Measurements from ENCODE around the gene VRK3. TPM values are rescaled to one million over a fixed set of nuclear protein-coding genes. Genes with fewer than 3 reads are reported as not detected.
A peak's percentile ranks its signal among the peaks of the same experiment; 100 is the strongest.
"Not testable (repeated sequence)": the region's sequence is repeated elsewhere in the genome, so short reads cannot be mapped to it uniquely, and the experiment has no call there.

Gene VRK3, protein sequence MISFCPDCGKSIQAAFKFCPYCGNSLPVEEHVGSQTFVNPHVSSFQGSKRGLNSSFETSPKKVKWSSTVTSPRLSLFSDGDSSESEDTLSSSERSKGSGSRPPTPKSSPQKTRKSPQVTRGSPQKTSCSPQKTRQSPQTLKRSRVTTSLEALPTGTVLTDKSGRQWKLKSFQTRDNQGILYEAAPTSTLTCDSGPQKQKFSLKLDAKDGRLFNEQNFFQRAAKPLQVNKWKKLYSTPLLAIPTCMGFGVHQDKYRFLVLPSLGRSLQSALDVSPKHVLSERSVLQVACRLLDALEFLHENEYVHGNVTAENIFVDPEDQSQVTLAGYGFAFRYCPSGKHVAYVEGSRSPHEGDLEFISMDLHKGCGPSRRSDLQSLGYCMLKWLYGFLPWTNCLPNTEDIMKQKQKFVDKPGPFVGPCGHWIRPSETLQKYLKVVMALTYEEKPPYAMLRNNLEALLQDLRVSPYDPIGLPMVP
- 10 to 100 TPM; 40.5 to 45.8 (median 40.5) TPM for total RNA-seq

DNA sequence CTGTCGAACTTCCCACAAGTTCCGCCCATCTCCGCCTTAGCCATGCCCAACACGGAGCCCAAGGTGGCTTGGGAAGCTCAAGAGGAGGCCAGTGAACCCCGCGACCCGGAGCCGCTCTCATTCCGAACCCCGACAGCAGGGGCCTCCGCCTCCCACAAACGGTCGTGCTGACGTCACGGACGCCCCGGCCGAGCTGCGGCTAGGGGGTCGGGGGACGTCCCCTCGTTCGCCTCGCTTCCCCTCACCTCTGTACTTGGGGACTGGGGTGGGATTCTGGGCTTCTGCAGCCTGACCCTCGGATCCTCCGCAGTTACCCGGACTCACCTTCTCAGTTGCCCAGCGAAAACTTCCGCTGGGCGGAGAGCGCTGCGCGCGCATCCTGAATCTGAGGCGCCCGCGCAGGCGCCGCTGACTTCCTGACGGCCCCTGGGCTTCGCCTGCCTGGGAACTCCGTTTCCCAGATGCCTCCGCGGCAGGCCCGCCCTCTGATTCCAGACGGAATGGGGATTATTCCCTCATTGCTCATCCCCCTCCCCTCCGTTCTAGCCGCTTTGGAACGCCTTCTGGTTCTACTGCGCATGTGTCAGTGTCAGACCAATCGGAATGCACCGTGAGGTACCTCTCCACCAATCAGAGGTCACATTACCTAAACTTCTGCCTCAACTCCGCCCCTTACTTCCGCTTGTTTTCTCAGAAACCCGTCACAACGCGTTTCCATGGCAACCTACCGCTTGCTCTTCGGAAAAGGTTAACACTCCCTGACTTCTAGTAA, at the start of gene VRK3:
TSS of gene VRK3 (minus strand) at position 351 of the 772 bp plus-strand sequence. CDS start 9,210 bp downstream, outside the sequence.
- no peaks in the 10 kb centered on the region for H3K9me3 Mint-ChIP-seq
- peak within 1 kb of the TSS; percentile 93 for H3K4me3 Mint-ChIP-seq
- DNase-seq (peak; percentile 97), ATAC-seq (peak; percentile 87 to 90)
- peaks cover 14% of the 10 kb centered on the region for H3K36me3 Mint-ChIP-seq (ENCODE audit: insufficient read depth)
- peaks cover 45% of the 10 kb centered on the region for H3K4me1 Mint-ChIP-seq (ENCODE audit: low read depth)
- no peaks in the 10 kb centered on the region for H3K27me3 Mint-ChIP-seq (ENCODE audit: low read depth)

DNA sequence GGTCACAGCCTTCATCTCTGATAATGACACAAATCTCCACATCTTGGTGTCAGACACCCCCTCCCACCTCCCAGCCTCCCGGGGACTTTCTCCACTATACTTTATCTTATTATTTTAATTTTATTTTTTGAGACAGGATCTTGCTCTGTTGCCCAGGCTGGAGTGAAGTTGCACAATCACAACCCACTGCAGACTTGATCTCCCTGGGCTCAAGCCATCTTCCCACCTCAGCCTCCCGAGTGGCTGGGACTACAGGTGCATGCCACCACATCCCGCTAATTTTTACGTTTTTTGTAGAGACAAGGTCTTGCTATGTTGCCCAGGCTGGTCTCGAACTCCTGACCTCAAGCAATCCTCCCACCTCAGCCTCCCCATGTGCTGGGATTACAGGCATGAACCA, 43.2 kb upstream of the VRK3 start:
- H3K36me3 Mint-ChIP-seq (ENCODE audit: insufficient read depth); DNase-seq; H3K9me3 Mint-ChIP-seq; H3K4me3 Mint-ChIP-seq; ATAC-seq; H3K27me3 Mint-ChIP-seq (ENCODE audit: low read depth); H3K4me1 Mint-ChIP-seq (ENCODE audit: low read depth): not testable (repeated sequence)

DNA sequence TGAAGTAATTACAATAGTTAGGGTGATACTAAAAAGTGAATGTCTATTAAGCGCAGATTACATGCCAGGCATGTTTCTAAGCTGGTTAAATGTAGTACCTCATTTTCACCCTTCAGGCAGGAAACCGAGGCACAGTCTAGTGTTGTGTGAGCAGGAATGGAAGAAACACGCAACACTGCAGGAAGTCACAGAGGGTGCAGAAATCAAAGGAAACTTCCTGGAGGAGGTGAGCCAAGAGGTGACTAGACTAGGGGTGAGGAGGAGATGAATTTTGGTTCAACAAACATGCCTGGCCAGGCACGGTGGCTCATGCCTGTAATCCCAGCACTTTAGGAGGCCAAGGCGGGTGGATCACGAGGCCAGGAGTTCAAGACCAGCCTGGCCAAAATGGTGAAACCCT, 42.4 kb upstream of the VRK3 start:
- ATAC-seq = no peak
- H3K9me3 Mint-ChIP-seq = no peaks in the 10 kb centered on the region

DNA sequence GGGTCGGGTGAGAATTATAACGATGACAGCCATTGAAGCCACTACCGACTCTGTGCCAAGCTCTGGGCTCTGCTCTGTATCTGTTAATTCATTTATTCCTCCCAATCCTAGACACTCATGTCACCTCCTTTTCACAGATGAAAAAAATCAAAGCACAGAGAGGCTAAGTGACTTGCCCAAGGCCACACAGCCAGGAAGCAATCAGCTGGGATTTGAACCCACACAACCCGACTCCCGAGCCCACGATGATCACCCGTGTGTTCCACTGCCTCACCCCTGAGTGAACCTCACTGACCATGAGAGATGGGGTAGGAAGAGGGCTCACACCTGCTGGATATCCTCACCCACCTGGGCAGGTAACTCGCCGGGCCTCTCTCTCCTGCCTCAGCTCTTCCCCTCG, 40.8 kb upstream of the VRK3 start:
- Mint-ChIP-seq H3K36me3 (ENCODE audit: insufficient read depth) (no peaks in the 10 kb centered on the region), H3K4me1 (ENCODE audit: low read depth) (no peaks in the 10 kb centered on the region), H3K9me3 (no peaks in the 10 kb centered on the region), H3K27me3 (ENCODE audit: low read depth) (peaks cover 14% of the 10 kb centered on the region), H3K4me3 (no peak overlapping the region)
- DNase-seq (no peak), ATAC-seq (no peak)

More for the DNA sequence above, 42.4 kb upstream of the VRK3 start:
- no peak for DNase-seq
- H3K36me3 Mint-ChIP-seq (ENCODE audit: insufficient read depth) = no peaks in the 10 kb centered on the region
- H3K4me3 Mint-ChIP-seq = no peak overlapping the region
- H3K4me1 Mint-ChIP-seq (ENCODE audit: low read depth) = no peaks in the 10 kb centered on the region
- H3K27me3 Mint-ChIP-seq (ENCODE audit: low read depth) = peaks cover 8% of the 10 kb centered on the region

DNA sequence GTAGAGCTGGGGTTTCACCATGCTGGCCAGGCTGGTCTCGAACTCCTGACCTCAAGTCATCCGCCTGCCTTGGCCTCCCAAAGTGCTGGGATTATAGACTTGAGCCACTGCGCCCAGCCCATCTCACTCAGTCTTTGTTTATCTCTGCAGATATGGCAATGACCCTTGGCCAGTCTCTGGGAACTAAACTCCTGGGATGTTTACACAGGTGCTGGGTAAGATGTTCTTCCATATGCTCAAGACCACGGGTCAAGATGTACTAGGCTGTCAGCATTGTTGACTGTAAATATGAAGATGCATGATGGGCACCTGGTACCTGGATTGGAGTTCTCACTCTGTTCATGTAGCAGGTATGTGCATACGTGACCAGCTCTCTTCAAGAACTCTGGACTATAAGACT, 36.5 kb upstream of the VRK3 start:
- peaks cover 11% of the 10 kb centered on the region for H3K27me3 Mint-ChIP-seq (ENCODE audit: low read depth)
- no peak for ATAC-seq
- H3K4me3 Mint-ChIP-seq = no peak overlapping the region
- no peak for DNase-seq
- no peaks in the 10 kb centered on the region for H3K36me3 Mint-ChIP-seq (ENCODE audit: insufficient read depth)
- H3K4me1 Mint-ChIP-seq (ENCODE audit: low read depth) = no peaks in the 10 kb centered on the region
- H3K9me3 Mint-ChIP-seq = peaks cover 18% of the 10 kb centered on the region

DNA sequence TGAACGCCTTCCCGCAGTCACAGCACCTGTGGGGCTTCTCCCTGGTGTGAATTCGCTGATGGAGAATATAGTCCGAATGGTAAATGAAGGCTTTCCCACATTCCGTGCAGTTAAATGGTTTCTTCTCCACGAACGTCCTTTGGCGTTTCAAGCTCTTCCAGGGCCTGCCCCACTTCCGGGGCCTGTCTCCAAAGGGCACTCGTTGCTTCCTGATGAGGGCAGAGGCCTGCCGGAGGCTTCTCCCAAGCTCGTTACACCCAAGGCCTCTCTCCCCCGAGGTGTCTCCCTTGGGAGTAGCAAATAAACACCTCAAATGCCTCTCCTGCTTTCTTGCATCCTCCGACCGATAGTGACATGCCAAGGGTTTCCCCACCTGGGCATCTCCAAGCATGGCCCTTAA, 34.9 kb upstream of the VRK3 start:
- H3K36me3 Mint-ChIP-seq (ENCODE audit: insufficient read depth) = no peaks in the 10 kb centered on the region
- DNase-seq (no peak), ATAC-seq (no peak)
- H3K4me1 Mint-ChIP-seq (ENCODE audit: low read depth) = no peaks in the 10 kb centered on the region
- peaks cover 8% of the 10 kb centered on the region for H3K27me3 Mint-ChIP-seq (ENCODE audit: low read depth)
- no peak overlapping the region for H3K4me3 Mint-ChIP-seq
- H3K9me3 Mint-ChIP-seq = peaks cover 18% of the 10 kb centered on the region

DNA sequence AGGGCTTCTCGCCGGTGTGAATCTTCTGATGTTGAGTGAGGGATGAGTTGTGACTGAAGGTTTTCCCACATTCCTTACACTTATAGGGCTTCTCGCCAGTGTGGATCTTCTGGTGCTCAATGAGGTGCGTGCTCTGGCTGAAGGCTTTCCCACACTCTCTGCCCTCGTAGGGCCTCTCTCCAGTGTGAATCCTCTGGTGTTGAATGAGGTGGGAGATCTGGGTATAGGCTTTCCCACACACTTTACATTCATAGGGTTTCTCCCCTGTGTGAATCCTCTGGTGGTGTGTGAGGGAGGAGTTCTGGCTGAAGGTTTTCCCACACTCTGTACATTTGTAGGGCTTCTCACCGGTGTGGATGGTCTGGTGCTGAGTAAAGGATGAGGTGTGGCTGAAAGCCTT, 33.9 kb upstream of the VRK3 start:
- no peaks in the 10 kb centered on the region for H3K4me1 Mint-ChIP-seq (ENCODE audit: low read depth)
- H3K36me3 Mint-ChIP-seq (ENCODE audit: insufficient read depth) = no peaks in the 10 kb centered on the region
- peaks cover 8% of the 10 kb centered on the region for H3K27me3 Mint-ChIP-seq (ENCODE audit: low read depth)
- H3K9me3 Mint-ChIP-seq = peaks cover 18% of the 10 kb centered on the region
- no peak for DNase-seq
- no peak overlapping the region for H3K4me3 Mint-ChIP-seq
- no peak for ATAC-seq

DNA sequence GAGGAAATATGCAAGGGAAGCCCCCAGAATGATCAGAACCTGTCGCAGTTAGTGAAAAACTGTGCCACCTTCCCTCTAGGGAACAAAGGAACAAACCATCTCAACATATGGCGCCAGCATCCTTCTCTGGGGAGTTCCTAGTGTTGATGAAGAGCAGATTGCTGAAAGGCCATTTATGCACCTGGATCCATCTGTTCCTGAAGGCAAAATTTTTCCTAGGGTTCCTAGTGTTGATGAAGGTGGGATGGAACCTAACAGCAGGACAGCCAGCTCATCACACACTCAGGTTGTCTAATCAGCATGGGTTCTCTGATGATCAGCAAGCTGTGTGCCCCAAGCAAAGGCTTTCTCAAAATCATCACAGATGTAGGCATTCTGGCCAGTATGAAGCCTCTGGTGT, 33.3 kb upstream of the VRK3 start:
- H3K9me3 Mint-ChIP-seq = peaks cover 18% of the 10 kb centered on the region
- ATAC-seq (no peak), DNase-seq (no peak)
- H3K4me3 Mint-ChIP-seq = no peak overlapping the region
- H3K36me3 Mint-ChIP-seq (ENCODE audit: insufficient read depth) = no peaks in the 10 kb centered on the region
- peaks cover 8% of the 10 kb centered on the region for H3K27me3 Mint-ChIP-seq (ENCODE audit: low read depth)
- H3K4me1 Mint-ChIP-seq (ENCODE audit: low read depth) = no peaks in the 10 kb centered on the region

DNA sequence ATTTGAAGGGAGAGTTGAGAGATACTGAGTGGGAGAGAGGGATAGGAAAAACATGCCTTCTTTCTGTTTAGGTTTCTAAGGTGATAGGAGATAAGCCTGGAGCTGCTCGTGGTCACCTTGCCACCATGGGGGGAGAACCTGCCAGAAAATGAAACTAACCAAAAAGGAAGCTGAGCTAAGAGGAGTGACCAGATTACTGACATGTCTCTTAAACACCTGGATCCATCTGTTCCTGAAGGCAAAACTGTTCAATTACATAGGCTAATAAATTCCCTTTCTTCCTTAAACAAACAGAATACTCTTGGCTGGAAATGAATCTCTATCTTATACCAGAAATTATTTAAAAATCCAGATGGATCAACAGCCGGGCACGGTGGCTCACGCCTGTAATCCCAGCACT, 27.9 kb upstream of the VRK3 start:
- H3K36me3 Mint-ChIP-seq (ENCODE audit: insufficient read depth) = peaks cover 6% of the 10 kb centered on the region

DNA sequence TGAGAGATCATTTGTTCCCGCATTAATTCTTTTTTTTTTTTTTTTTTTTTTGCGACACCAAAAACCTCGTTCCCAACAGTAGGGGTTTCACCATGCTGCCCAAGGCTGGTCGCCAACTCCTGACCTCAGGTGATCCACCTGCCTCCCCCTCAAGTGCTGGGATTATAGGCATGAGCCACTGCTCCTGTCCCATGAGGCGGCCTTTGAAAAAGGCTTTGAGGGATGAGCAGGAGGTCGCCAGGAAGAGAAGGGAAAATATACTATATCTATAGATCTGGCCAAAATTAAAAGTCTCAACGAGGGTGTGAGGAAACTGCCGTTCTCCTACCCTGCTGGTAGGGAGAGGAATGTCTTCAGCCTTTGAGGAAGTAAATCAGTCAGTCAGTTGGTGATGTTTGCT, 26.8 kb upstream of the VRK3 start:
- H3K4me3 Mint-ChIP-seq = no peak overlapping the region
- peaks cover 12% of the 10 kb centered on the region for H3K4me1 Mint-ChIP-seq (ENCODE audit: low read depth)
- no peak for DNase-seq
- H3K36me3 Mint-ChIP-seq (ENCODE audit: insufficient read depth) = peaks cover 13% of the 10 kb centered on the region
- peaks cover 2% of the 10 kb centered on the region for H3K27me3 Mint-ChIP-seq (ENCODE audit: low read depth)
- no peak for ATAC-seq
- no peaks in the 10 kb centered on the region for H3K9me3 Mint-ChIP-seq

More for the DNA sequence above, 27.9 kb upstream of the VRK3 start:
- no peak for ATAC-seq
- Mint-ChIP-seq H3K9me3 (no peaks in the 10 kb centered on the region), H3K4me1 (ENCODE audit: low read depth) (peaks cover 12% of the 10 kb centered on the region), H3K4me3 (no peak overlapping the region), H3K27me3 (ENCODE audit: low read depth) (peaks cover 2% of the 10 kb centered on the region)
- no peak for DNase-seq

DNA sequence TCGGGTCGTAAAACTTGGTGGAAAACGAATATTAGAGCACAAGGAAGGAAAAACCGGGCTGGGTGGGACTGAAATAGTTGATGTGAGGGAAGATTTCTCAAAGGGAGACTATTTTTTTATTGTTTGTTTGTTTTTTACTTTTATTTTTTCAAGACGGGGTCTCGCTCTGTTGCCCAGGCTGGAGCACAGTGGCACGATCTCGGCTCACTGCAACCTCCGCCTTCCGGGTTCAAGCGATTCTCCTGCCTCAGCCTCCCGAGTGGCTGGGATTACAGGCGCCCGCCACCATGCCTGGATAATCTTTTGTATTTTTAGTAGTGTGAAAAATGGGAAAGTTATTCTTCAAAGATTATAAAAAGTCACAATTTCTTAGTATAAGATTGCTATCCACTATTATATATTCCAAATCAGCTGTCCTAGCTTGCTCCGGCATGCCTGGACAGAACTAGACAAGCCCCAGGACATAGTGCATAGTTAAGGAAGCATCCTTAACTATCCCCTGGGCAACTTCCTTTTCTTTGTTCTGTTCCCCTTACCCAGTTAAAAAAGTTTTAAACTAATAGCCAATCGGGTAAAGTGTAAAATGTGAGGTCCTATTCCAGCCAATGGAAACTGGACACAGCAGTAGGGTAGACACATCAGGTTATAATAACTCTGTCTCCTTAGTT, 26.2 kb upstream of the VRK3 start:
- not testable (repeated sequence) for H3K9me3 Mint-ChIP-seq; ATAC-seq; DNase-seq; H3K27me3 Mint-ChIP-seq (ENCODE audit: low read depth)
- Mint-ChIP-seq H3K36me3 (ENCODE audit: insufficient read depth) (peaks cover 18% of the 10 kb centered on the region), H3K4me1 (ENCODE audit: low read depth) (peaks cover 12% of the 10 kb centered on the region), H3K4me3 (peak overlapping the region; percentile 85)

DNA sequence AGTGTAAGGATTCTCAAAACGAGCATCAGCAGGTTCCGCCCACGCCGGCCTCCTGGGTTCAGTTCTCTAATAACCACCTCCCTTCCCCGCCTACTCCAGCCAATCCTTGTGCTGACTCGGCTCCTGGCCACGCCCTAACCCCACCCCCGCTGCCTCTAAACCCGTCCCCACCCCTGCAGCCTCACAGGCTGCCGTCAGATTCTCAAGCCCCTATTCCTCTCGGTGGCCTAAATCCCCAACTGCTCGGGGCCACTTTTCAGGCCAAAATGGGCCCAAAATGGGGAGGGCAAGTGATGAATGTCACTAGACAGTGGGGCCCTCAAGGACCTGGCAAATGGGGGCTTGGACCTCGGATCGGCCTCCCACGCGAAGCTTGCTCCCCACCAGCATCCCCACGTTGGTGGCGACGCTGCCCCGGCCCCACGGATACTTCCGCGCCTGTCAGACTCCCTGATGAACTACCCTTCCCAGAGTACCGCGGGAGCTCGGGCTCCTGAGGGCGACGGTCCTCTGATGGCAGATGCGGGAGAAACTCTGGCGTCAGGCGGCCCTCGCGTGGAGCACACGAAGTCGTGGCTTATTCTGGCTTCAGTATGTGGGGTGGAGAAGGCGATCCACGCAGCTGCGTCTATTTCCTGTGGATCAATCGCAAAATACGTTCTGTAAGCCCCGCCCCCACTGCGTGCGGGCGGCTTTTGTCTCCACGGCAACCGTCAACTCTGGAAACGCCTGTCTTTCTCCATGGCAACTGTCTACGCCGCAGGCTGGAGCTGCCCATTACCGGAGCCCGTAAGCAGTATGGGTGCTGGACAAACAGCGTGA, 25.4 kb upstream of the VRK3 start:
- ATAC-seq (peak; percentile 87 to 88), DNase-seq (peak; percentile 82)
- Mint-ChIP-seq H3K36me3 (ENCODE audit: insufficient read depth) (peaks cover 26% of the 10 kb centered on the region), H3K27me3 (ENCODE audit: low read depth) (no peaks in the 10 kb centered on the region), H3K9me3 (peaks cover 7% of the 10 kb centered on the region), H3K4me1 (ENCODE audit: low read depth) (peaks cover 12% of the 10 kb centered on the region), H3K4me3 (peak overlapping the region; percentile 85)

DNA sequence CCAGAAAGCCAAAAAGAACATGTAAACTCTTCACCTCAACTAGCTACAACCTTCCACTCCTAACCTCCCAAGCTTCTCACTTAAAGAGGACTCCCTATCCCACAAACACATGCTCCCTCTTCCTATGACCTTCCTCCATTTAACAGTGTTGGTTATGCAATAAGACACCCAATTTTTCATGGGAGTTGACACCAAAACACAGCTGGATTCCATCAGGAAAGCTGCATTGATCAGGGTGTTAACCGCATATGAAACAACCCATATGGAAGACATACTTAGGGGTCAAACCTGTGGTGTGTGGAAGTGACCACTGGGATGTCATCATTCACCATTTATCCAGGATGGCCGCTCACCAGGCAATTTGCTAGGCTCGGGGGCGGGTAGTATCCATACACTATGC, 22.5 kb upstream of the VRK3 start:
- peaks cover 52% of the 10 kb centered on the region for H3K36me3 Mint-ChIP-seq (ENCODE audit: insufficient read depth)
- H3K4me1 Mint-ChIP-seq (ENCODE audit: low read depth) = peaks cover 12% of the 10 kb centered on the region
- no peaks in the 10 kb centered on the region for H3K27me3 Mint-ChIP-seq (ENCODE audit: low read depth)
- H3K9me3 Mint-ChIP-seq = peaks cover 28% of the 10 kb centered on the region
- H3K4me3 Mint-ChIP-seq = no peak overlapping the region
- DNase-seq (no peak), ATAC-seq (no peak)

Measured in activated T-cell treated with anti-CD3 and anti-CD28 coated beads, Interleukin-2, amount 50 U/mL, for 4 hours (primary cell).